HCT116 (cell line): ENCODE data around the gene CNTN5. TPM values are rescaled to one million over a fixed set of nuclear protein-coding genes. Genes with fewer than 3 reads are reported as not detected.
"Not testable (repeated sequence)": the region's sequence is repeated elsewhere in the genome, so short reads cannot be mapped to it uniquely, and the experiment has no call there.

Experiments used
- ATAC-seq: fragments of 200-7000 bp; cut with Tn5 transposase; 2 replicates; pipeline ENCODE4 v1.9.1; 2020; ENCODE audit warnings: mild to moderate bottlenecking, moderate library complexity
- BruUV-seq: library from RNA; stranded (reverse); fragments of 400-500 nt; replicated peaks from 2 replicates; lab custom pipeline; 2021; lab: Mats Ljungman, UMichigan
- CTCF ChIA-PET: fragments of 300-600 bp; sonication (Branson Sonifier 250); formaldehyde crosslinking; loops from one replicate; lab custom pipeline; 2021; ENCODE audit warnings: antibody characterized with exemption; lab: Charles Lee
- POLR2A ChIA-PET: fragments of 300-600, 350-600 bp; sonication (Branson Sonifier 250); formaldehyde crosslinking; loops from one replicate; lab custom pipeline; 2021; ENCODE audit warnings: antibody characterized with exemption; lab: Charles Lee
- RAD21 ChIA-PET, 2 experiments: fragments of 300-600 bp; sonication (Branson Sonifier 250); formaldehyde crosslinking; loops; one replicate each; lab custom pipeline; 2023; ENCODE audit warnings: low total read pairs in 2 of 2; ENCODE audit not compliant: uncharacterized antibody in 2 of 2, unreplicated experiment in 2 of 2, low non-redundant PET in 1 of 2; lab: Charles Lee
- DNase-seq: peaks from one replicate; pipeline ENCODE4 v3.0.0-alpha.2; 2010; ENCODE audit warnings: low read depth, low spot score
- H2AFZ ChIP-seq: fragments of 200-600 bp; shearing (Covaris generic), sonication (generic); 2 replicates; pipeline ENCODE4 v1.6.1; 2017; ENCODE audit warnings: low read depth, mixed run types, mixed read lengths, antibody characterized with exemption, low read length; ENCODE audit not compliant: poor library complexity, severe bottlenecking
- H3K27ac ChIP-seq: 2 replicates; pipeline ENCODE4 v1.5.1; 2012; ENCODE audit warnings: low read depth, low read length
- H3K27me3 ChIP-seq: fragments of 200-600 bp; sonication (generic); 2 replicates; pipeline ENCODE4 v1.6.1; 2016; ENCODE audit warnings: mixed run types, low read length, mixed read lengths; ENCODE audit not compliant: insufficient read depth
- H3K36me3 ChIP-seq, 2 experiments: fragments of 200-500 bp in 1 of 2; fragments of 200-600 bp in 1 of 2; sonication (Bioruptor generic) in 1 of 2; sonication (generic) in 1 of 2; 2 replicates each; pipeline versions ENCODE4 v1.5.1 to v1.6.1; 2014 to 2016; ENCODE audit warnings: low read length in 2 of 2, inconsistent platforms in 1 of 2, mixed read lengths in 1 of 2, mixed run types in 1 of 2; ENCODE audit not compliant: insufficient read depth in 2 of 2, control insufficient read depth in 1 of 2
- H3K4me1 ChIP-seq, 2 experiments: fragments of 200-600 bp in 1 of 2; sonication (generic) in 1 of 2; 2 replicates each; pipeline versions ENCODE4 v1.5.1 to v1.6.1; 2012 to 2017; ENCODE audit warnings: low read length in 2 of 2, inconsistent platforms in 1 of 2, mild to moderate bottlenecking in 1 of 2, mixed read lengths in 1 of 2, mixed run types in 1 of 2, moderate library complexity in 1 of 2; ENCODE audit not compliant: insufficient read depth in 2 of 2, control insufficient read depth in 1 of 2
- H3K4me2 ChIP-seq: fragments of 200-600 bp; sonication (generic); 2 replicates; pipeline ENCODE4 v1.6.1; 2017; ENCODE audit warnings: mixed run types, low read length, mixed read lengths
- H3K4me3 ChIP-seq, 2 experiments: fragments of 200-600 bp in 1 of 2; sonication (generic) in 1 of 2; replicated peaks in 1 of 2; 2 replicates each; pipeline ENCODE4 v1.5.1; 2011 to 2016; ENCODE audit warnings: low read length in 2 of 2, control low read depth in 1 of 2, low read depth in 1 of 2, mild to moderate bottlenecking in 1 of 2, mixed read lengths in 1 of 2, mixed run types in 1 of 2
- H3K79me2 ChIP-seq: fragments of 200-600 bp; sonication (generic); 2 replicates; pipeline ENCODE4 v1.6.1; 2017; ENCODE audit warnings: mild to moderate bottlenecking, mixed run types, low read length, moderate library complexity, mixed read lengths; ENCODE audit not compliant: insufficient read depth
- H3K9ac ChIP-seq: fragments of 200-600 bp; sonication (generic); 2 replicates; pipeline ENCODE4 v1.6.1; 2016; ENCODE audit warnings: low read length, mixed read lengths
- H3K9me2 ChIP-seq: fragments of 200-600 bp; sonication (generic), shearing (Covaris generic); 2 replicates; pipeline ENCODE4 v1.6.1; 2017; ENCODE audit warnings: mixed run types, mild to moderate bottlenecking, moderate library complexity; ENCODE audit not compliant: insufficient read depth
- H3K9me3 ChIP-seq, 2 experiments: fragments of 200-500 bp in 1 of 2; fragments of 200-600 bp in 1 of 2; sonication (Bioruptor generic) in 1 of 2; sonication (generic) in 1 of 2; 2 replicates each; pipeline ENCODE4 v1.6.1; 2014 to 2017; ENCODE audit warnings: low read length in 2 of 2, mixed read lengths in 2 of 2, inconsistent platforms in 1 of 2, low read depth in 1 of 2, mild to moderate bottlenecking in 1 of 2, mixed run types in 1 of 2, moderate library complexity in 1 of 2; ENCODE audit not compliant: control insufficient read depth in 1 of 2, insufficient read depth in 1 of 2
- H4K20me1 ChIP-seq: fragments of 200-600 bp; sonication (generic), shearing (Covaris generic); 2 replicates; pipeline ENCODE4 v1.6.1; 2017; ENCODE audit warnings: mixed run types, mild to moderate bottlenecking, moderate library complexity; ENCODE audit not compliant: insufficient read depth
- CBX3 ChIP-seq: IDR thresholded peaks from 2 replicates; pipeline ENCODE4 v1.6.1; 2012; ENCODE audit warnings: low read depth
- POLR2A ChIP-seq: IDR thresholded peaks from 2 replicates; pipeline ENCODE4 v1.7.0; 2011; ENCODE audit warnings: borderline replicate concordance; ENCODE audit not compliant: insufficient read depth, insufficient read length; ENCODE audit errors: extremely low read depth
- SIN3A ChIP-seq: IDR thresholded peaks from 2 replicates; pipeline ENCODE4 v1.6.1; 2012; ENCODE audit warnings: low read depth
- TCF7L2 ChIP-seq: IDR thresholded peaks from 2 replicates; pipeline ENCODE4 v1.7.0; 2011; ENCODE audit warnings: borderline replicate concordance, inconsistent platforms; ENCODE audit not compliant: insufficient read depth, insufficient read length; ENCODE audit errors: extremely low read depth
- YY1 ChIP-seq: IDR thresholded peaks from 2 replicates; pipeline ENCODE4 v1.6.1; 2011; ENCODE audit warnings: low read length, low read depth, moderate library complexity, mild to moderate bottlenecking; ENCODE audit not compliant: insufficient replicate concordance; ENCODE audit errors: extremely low read depth
- intact Hi-C: fragments of 100-400 bp; cut with micrococcal nuclease; formaldehyde crosslinking; loops from 2 replicates; pipeline ENCODE4 v1.10.0; 2022
- total RNA-seq: library from RNA; stranded (reverse); gene quantifications from one replicate; pipeline ENCODE4 v1.2.1, GENCODE V29; 2021; ENCODE audit not compliant: unreplicated experiment
- TF ChIP-seq, protein P1 (sequence below): IDR thresholded peaks from 2 replicates; pipeline ENCODE4 v1.6.1; 2011; ENCODE audit warnings: mild to moderate bottlenecking, low read length, moderate library complexity; ENCODE audit not compliant: insufficient replicate concordance; ENCODE audit errors: extremely low read depth
- TF ChIP-seq, protein P2 (sequence below): IDR thresholded peaks from 2 replicates; pipeline ENCODE4 v1.6.1; 2012
- TF ChIP-seq, protein P3 (sequence below): IDR thresholded peaks from 2 replicates; pipeline ENCODE4 v1.6.1; 2012

Gene CNTN5
- total RNA-seq, 1 experiment from 2014 or later = not detected

DNA sequence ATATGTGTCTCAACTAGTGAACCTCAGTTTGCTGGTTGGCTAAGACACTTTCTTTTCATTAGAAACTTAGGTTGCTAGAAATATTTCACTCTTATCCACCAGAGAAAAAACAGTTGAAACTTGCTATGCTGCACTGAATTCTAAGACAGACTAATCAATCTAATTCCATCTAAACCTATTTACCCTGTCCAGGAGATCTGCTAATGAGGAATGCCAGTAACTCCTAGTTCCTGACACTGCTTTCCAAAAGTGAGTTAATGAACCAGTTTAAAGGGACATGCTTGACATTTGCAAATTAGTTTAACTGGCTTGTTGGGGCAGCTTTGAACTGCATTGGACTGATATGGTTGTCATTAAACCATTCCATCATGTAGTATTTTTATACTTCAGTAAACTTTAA, 258.5 kb downstream of the CNTN5 start:
- Histone ChIP-seq H3K9me2 (no peaks in the 10 kb centered on the region), H3K4me1 (no peaks in the 10 kb centered on the region), H3K4me2 (no peak overlapping the region), H2AFZ (no peak overlapping the region), H4K20me1 (no peaks in the 10 kb centered on the region), H3K9me3 (peaks cover 0 to 10% of the 10 kb centered on the region in 2 experiments; a peak in 2 of 4 replicates), H3K36me3 (no peaks in the 10 kb centered on the region), H3K27ac (no peak overlapping the region), H3K27me3 (no peaks in the 10 kb centered on the region), H3K4me3 (no peak overlapping the region), H3K79me2 (no peaks in the 10 kb centered on the region), H3K9ac (no peak overlapping the region)
- no TSS peak for BruUV-seq
- intact Hi-C loops = no loop called here
- DNase-seq = no peak
- RAD21 ChIA-PET = no interaction called here
- POLR2A ChIA-PET = no interaction called here
- ATAC-seq = no peak
- CTCF ChIA-PET = no interaction called here
- TF ChIP-seq YY1 (no peak), POLR2A (no peak), CBX3 (no peak), TCF7L2 (no peak)
- TF ChIP-seq, protein P1, sequence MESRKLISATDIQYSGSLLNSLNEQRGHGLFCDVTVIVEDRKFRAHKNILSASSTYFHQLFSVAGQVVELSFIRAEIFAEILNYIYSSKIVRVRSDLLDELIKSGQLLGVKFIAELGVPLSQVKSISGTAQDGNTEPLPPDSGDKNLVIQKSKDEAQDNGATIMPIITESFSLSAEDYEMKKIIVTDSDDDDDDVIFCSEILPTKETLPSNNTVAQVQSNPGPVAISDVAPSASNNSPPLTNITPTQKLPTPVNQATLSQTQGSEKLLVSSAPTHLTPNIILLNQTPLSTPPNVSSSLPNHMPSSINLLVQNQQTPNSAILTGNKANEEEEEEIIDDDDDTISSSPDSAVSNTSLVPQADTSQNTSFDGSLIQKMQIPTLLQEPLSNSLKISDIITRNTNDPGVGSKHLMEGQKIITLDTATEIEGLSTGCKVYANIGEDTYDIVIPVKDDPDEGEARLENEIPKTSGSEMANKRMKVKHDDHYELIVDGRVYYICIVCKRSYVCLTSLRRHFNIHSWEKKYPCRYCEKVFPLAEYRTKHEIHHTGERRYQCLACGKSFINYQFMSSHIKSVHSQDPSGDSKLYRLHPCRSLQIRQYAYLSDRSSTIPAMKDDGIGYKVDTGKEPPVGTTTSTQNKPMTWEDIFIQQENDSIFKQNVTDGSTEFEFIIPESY = no peak
- TF ChIP-seq, protein P2, sequence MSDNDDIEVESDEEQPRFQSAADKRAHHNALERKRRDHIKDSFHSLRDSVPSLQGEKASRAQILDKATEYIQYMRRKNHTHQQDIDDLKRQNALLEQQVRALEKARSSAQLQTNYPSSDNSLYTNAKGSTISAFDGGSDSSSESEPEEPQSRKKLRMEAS = no peak
- TF ChIP-seq, protein P3, sequence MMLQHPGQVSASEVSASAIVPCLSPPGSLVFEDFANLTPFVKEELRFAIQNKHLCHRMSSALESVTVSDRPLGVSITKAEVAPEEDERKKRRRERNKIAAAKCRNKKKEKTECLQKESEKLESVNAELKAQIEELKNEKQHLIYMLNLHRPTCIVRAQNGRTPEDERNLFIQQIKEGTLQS = no peak

DNA sequence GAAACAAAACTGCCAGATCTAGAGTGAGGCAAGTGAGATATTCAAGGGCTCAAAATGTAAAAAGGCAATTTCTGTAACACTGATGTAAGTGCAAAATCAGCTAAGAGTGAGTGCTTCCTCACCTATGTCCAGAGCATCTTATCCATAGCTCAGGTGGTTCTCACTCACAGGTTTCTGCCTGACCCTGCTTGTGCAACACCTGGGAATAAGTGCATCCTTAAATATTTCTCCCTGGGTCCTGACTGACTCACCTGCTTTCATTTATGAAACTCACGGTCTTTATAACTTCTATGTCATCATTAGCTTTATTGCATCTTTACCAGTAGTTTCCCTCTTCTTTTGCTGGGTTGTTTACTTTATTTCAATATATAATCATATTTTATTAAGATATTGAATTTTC, 260.6 kb downstream of the CNTN5 start:
- peaks cover 3 to 6% of the 10 kb centered on the region in 2 experiments; a peak in 2 of 4 replicates for H3K9me3 ChIP-seq
- POLR2A ChIA-PET = no interaction called here
- TF ChIP-seq CBX3 (no peak), TCF7L2 (no peak), SIN3A (no peak)
- TF ChIP-seq, protein P3 = no peak
- TF ChIP-seq, all 23 proteins: peak for 0
- H3K9ac ChIP-seq = no peak overlapping the region
- H3K4me3 ChIP-seq = no peak overlapping the region
- no peaks in the 10 kb centered on the region for H4K20me1 ChIP-seq
- no peaks in the 10 kb centered on the region for H3K9me2 ChIP-seq
- no peak overlapping the region for H3K27ac ChIP-seq
- ATAC-seq (no peak), DNase-seq (no peak)
- intact Hi-C loops = no loop called here
- H3K4me2 ChIP-seq = no peak overlapping the region
- BruUV-seq = no TSS peak
- H3K27me3 ChIP-seq = no peaks in the 10 kb centered on the region
- ChIA-PET RAD21 (no interaction called here), CTCF (no interaction called here)
- H2AFZ ChIP-seq = no peak overlapping the region
- no peaks in the 10 kb centered on the region for H3K36me3 ChIP-seq
- H3K4me1 ChIP-seq = no peaks in the 10 kb centered on the region
- no peaks in the 10 kb centered on the region for H3K79me2 ChIP-seq

DNA sequence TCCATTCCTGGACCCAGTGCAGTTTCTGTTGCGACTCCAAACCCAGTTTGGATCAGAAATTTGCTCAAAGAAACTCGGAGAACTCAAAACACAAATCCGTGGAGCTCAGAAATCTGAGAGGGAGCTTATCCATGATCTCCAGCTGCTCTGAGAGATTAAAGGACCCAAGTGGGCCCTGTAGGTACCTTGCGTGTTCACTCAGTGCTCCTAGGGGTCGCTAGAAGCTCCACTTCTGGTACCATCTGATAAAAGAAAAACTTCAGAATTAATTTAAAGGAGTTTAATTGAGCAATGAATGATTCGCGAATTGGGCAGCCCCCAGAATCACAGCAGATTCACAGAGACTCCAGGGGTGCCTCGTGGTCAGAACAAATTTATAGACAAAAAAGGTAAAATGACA, 277.2 kb downstream of the CNTN5 start:
- H3K27ac ChIP-seq, H3K9me3 ChIP-seq, H3K9ac ChIP-seq, DNase-seq, BruUV-seq, RAD21 ChIA-PET, H3K36me3 ChIP-seq, H3K79me2 ChIP-seq, H3K4me3 ChIP-seq, H3K27me3 ChIP-seq, H3K4me1 ChIP-seq, H2AFZ ChIP-seq, intact Hi-C loops, POLR2A ChIA-PET, H4K20me1 ChIP-seq, H3K9me2 ChIP-seq, ATAC-seq, H3K4me2 ChIP-seq: not testable (repeated sequence)
- CTCF ChIA-PET = interaction anchor here (0.5 kb wide), 1 partner anchor 15 kb away, joined by 3 read pairs; no protein-coding TSS in a partner anchor
